SK-MEL-5 (cell line): ENCODE measurements around the gene NCK1. TPM values are rescaled to one million over a fixed set of nuclear protein-coding genes. Genes with fewer than 3 reads are reported as not detected.
"Not testable (repeated sequence)": the region's sequence is repeated elsewhere in the genome, so short reads cannot be mapped to it uniquely, and the experiment has no call there.

Experiments
- DNase-seq: peaks from one replicate; pipeline ENCODE4 v3.0.0-alpha.2; 2016; ENCODE audit warnings: low read depth, low spot score
- in situ Hi-C: cut with HindIII; loops from 2 replicates; pipeline ENCODE4 v1.10.0; 2016; ENCODE audit warnings: low sequenced_read_pairs, high pct_unique_total_duplicates, low pct_unique_long_range_greater_than_20kb
- total RNA-seq: library from RNA; depleted of rRNA; stranded (reverse); fragments of >200 nt; shearing (Covaris generic); gene quantifications from 2 replicates; pipeline ENCODE4 v1.2.3, GENCODE V29; 2014

The NCK1 gene
- total RNA-seq, 1 experiment from 2014 or later, result 40.0 TPM

GRCh38 chr3:136955813-136956212 lies 93.8 kb downstream of the NCK1 start:
- DNase-seq, result no peak
- in situ Hi-C loops, result no loop called here

GRCh38 chr3:136956971-136957370 lies 95.0 kb downstream of the NCK1 start:
- in situ Hi-C loops, result no loop called here
- DNase-seq, result no peak

GRCh38 chr3:136957751-136958288 lies 95.8 kb downstream of the NCK1 start, which contains the start of gene IL20RB:
IL20RB (plus strand) TSS chr3:136957983; CDS start chr3:136958114, 131 bp downstream.
- in situ Hi-C loops, result no loop called here

GRCh38 chr3:136958939-136959338 lies 96.9 kb downstream of the NCK1 start:
- in situ Hi-C loops, result no loop called here
- DNase-seq, result no peak

More at GRCh38 chr3:136957751-136958288, 95.8 kb downstream of the NCK1 start, which contains the start of gene IL20RB:
- no peak for DNase-seq

GRCh38 chr3:136959599-136959998 lies 97.6 kb downstream of the NCK1 start:
- in situ Hi-C loops, result no loop called here
- DNase-seq, result no peak

- no peak for DNase-seq
- in situ Hi-C loops, result no loop called here
Observed at GRCh38 chr3:136960838-136961836, 99.1 kb downstream of the NCK1 start.

- in situ Hi-C loops, result no loop called here
- DNase-seq, result no peak
Observed at GRCh38 chr3:136962927-136963326, 100.9 kb downstream of the NCK1 start.

GRCh38 chr3:136969539-136969938 lies 107.5 kb downstream of the NCK1 start:
- DNase-seq, in situ Hi-C loops: not testable (repeated sequence)

GRCh38 chr3:136973352-136973751 lies 111.3 kb downstream of the NCK1 start:
- no peak for DNase-seq
- in situ Hi-C loops, result no loop called here

- DNase-seq, result no peak
- in situ Hi-C loops, result no loop called here
Observed at GRCh38 chr3:136974670-136975069, 112.7 kb downstream of the NCK1 start.

GRCh38 chr3:136979204-136979603 lies 117.2 kb downstream of the NCK1 start:
- no peak for DNase-seq
- in situ Hi-C loops, result no loop called here

GRCh38 chr3:136979684-136980083 lies 117.7 kb downstream of the NCK1 start:
- DNase-seq, result no peak
- in situ Hi-C loops, result no loop called here

GRCh38 chr3:136982033-136982432 lies 120.0 kb downstream of the NCK1 start:
- in situ Hi-C loops, result no loop called here
- DNase-seq, result no peak

- no peak for DNase-seq
- in situ Hi-C loops, result no loop called here
Observed at GRCh38 chr3:136982520-136983138, 120.6 kb downstream of the NCK1 start.

GRCh38 chr3:136984837-136985236 lies 122.8 kb downstream of the NCK1 start:
- DNase-seq, result no peak
- in situ Hi-C loops, result no loop called here

- in situ Hi-C loops, DNase-seq: not testable (repeated sequence)
Observed at GRCh38 chr3:136987398-136987980, 125.5 kb downstream of the NCK1 start.

- DNase-seq, result no peak
- in situ Hi-C loops, result no loop called here
Observed at GRCh38 chr3:136988651-136989050, 126.6 kb downstream of the NCK1 start.
